ENCODE measurements around the gene STK40. TPM values are rescaled to one million over a fixed set of nuclear protein-coding genes. Genes with fewer than 3 reads are reported as not detected.

The STK40 gene
- total RNA-seq, 2 donors from 2014 or later = 30.8 to 111 TPM

DNA sequence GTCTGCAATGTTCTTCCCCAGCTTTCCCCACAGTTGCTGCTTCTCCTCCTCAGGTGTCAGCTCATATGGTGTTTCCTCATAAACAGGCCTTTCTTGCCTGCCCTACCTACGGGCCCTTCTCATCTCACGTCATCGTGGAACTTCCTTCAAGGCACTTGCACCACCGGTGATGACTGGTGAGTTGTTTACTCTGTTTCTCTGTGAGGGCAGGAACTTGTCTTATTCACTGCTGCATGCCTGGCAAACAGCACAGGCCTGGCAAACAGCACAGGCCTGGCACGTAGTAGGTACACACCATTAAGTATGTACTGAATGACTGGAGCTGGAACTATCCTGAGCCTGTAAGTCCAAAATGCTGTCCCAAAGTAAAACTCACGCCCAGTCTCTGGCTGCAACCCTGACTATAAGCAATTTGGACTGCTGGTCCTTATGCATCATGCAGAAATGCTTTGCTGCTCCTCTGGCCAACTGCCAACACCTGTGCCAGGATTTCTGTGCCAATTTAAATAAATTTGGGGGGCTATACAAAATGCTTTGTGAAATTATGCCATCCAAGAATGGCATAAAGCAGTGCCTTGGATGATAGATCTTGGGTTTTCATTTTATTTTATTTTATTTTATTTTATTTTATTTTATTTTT, 25.7 kb downstream of the STK40 start:
- Histone ChIP-seq H3K27ac (no peak overlapping the region), H3K36me3 (peaks cover 3 to 5% of the 10 kb centered on the region in 2 donors), H3K4me1 (replicated peaks) (no peaks in the 10 kb centered on the region), H3K27me3 (replicated peaks; ENCODE audit: insufficient read depth) (no peaks in the 10 kb centered on the region), H3K9me3 (no peaks in the 10 kb centered on the region), H3K4me3 (no peak overlapping the region)
- intact Hi-C loops (cut with DNase I) = no loop called here
- 42% methylated on average over 6 of the region's 6 CpGs for WGBS
- DNase-seq (ENCODE audit: low spot score) = no peak
- TF ChIP-seq POLR2A (IDR thresholded peaks at IDR 0.05) (no peak), POLR2AphosphoS5 (IDR thresholded peaks at IDR 0.05) (peak; percentile 31)

DNA sequence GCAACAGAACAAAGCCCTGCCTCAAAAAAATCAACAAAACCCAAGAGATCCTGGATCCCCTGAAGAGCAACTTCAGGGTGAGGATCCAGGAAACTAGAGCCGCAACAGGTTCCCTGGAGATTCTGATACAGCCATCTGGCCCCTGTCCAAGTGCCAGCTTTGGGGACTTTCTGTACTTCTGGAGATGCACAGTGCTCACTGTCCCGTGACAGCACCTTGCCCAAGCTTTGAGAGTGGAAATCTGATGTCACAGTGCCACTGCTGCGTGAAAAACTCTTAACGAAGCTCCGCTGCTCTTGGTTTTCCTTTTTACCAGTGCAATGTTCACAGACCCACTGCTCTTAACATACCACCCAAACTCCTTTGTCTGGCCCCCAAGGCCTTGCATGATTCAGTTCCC, 26.3 kb downstream of the STK40 start:
- H3K36me3 ChIP-seq = peaks cover 8 to 10% of the 10 kb centered on the region in 2 donors
- WGBS = 87% methylated on average over 5 of the region's 5 CpGs
- no peak overlapping the region for H3K27ac ChIP-seq
- TF ChIP-seq POLR2AphosphoS5 (IDR thresholded peaks at IDR 0.05) (no peak), POLR2A (IDR thresholded peaks at IDR 0.05) (no peak)
- TF ChIP-seq, protein P1, sequence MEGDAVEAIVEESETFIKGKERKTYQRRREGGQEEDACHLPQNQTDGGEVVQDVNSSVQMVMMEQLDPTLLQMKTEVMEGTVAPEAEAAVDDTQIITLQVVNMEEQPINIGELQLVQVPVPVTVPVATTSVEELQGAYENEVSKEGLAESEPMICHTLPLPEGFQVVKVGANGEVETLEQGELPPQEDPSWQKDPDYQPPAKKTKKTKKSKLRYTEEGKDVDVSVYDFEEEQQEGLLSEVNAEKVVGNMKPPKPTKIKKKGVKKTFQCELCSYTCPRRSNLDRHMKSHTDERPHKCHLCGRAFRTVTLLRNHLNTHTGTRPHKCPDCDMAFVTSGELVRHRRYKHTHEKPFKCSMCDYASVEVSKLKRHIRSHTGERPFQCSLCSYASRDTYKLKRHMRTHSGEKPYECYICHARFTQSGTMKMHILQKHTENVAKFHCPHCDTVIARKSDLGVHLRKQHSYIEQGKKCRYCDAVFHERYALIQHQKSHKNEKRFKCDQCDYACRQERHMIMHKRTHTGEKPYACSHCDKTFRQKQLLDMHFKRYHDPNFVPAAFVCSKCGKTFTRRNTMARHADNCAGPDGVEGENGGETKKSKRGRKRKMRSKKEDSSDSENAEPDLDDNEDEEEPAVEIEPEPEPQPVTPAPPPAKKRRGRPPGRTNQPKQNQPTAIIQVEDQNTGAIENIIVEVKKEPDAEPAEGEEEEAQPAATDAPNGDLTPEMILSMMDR (IDR thresholded peaks at IDR 0.05) = no peak
- H3K27me3 ChIP-seq (replicated peaks; ENCODE audit: insufficient read depth) = no peaks in the 10 kb centered on the region
- intact Hi-C loops (cut with DNase I) = no loop called here
- H3K4me1 ChIP-seq (replicated peaks) = no peaks in the 10 kb centered on the region
- H3K9me3 ChIP-seq = no peaks in the 10 kb centered on the region
- H3K4me3 ChIP-seq = no peak overlapping the region
- no peak for DNase-seq (ENCODE audit: low spot score)

DNA sequence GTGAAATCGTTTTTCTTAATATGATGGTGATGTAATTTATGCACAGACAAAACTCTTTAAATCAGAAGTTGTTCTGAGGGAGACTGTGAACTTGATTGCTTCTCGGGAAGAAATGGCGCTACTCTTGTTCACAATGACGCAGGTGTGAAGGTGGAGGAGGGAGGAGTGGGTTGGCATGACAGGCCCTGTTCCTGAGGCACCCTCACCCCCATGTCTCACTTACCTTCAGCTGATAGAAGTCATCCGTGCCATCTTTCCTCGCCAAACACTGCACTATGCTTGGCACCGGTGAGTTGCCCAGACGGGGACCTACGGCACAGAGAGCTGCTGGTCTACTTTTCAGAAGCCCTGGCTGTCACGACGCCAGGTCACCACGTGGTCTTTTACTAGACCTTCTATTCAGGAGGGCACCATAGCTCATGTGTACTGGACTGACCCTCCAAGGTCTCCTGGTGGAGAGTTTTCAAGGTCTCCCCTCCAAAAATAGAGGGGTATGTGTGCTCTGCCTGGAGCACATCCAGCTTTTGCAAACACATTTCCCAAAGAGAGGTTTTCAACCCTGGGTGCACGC, 27.1 kb downstream of the STK40 start:
- H3K9me3 ChIP-seq = no peaks in the 10 kb centered on the region
- H3K27me3 ChIP-seq (replicated peaks; ENCODE audit: insufficient read depth) = no peaks in the 10 kb centered on the region
- no peak for DNase-seq (ENCODE audit: low spot score)
- no peak overlapping the region for H3K4me3 ChIP-seq
- H3K27ac ChIP-seq = no peak overlapping the region
- 91% methylated on average over 13 of the region's 13 CpGs for WGBS
- peaks cover 8 to 17% of the 10 kb centered on the region in 2 donors for H3K36me3 ChIP-seq
- TF ChIP-seq, protein P1 (IDR thresholded peaks at IDR 0.05) = no peak
- no peaks in the 10 kb centered on the region for H3K4me1 ChIP-seq (replicated peaks)
- intact Hi-C loops (cut with DNase I) = no loop called here

DNA sequence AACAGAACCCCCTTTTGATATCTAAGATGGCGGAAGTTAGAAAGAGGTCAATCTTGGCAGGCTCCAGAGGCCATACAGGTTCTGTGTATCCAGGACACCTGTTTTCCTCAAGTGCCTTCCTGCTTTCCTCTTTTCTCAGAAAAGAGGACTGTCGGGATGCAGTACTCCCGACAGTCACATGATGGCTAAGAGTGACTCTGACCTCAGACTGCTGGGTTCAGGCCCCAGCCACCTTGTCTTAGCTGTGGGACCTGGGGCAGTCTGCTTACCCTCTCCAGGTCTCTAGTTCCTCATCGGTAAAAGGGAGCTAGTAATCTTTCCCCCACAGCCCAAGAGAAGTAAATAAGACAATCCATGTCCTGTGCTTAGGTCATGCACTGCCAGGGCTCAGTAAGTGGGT, 29.9 kb downstream of the STK40 start:
- Histone ChIP-seq H3K4me1 (replicated peaks) (no peaks in the 10 kb centered on the region), H3K36me3 (peaks cover 8 to 22% of the 10 kb centered on the region in 2 donors), H3K27ac (no peak overlapping the region), H3K27me3 (replicated peaks; ENCODE audit: insufficient read depth) (no peaks in the 10 kb centered on the region), H3K9me3 (no peaks in the 10 kb centered on the region), H3K4me3 (no peak overlapping the region)
- no peak for DNase-seq (ENCODE audit: low spot score)
- TF ChIP-seq POLR2AphosphoS5 (IDR thresholded peaks at IDR 0.05) (no peak), POLR2A (IDR thresholded peaks at IDR 0.05) (no peak)
- TF ChIP-seq, protein P1 (IDR thresholded peaks at IDR 0.05) = no peak
- intact Hi-C loops (cut with DNase I) = no loop called here
- 74% methylated on average over 4 of the region's 4 CpGs for WGBS

DNA sequence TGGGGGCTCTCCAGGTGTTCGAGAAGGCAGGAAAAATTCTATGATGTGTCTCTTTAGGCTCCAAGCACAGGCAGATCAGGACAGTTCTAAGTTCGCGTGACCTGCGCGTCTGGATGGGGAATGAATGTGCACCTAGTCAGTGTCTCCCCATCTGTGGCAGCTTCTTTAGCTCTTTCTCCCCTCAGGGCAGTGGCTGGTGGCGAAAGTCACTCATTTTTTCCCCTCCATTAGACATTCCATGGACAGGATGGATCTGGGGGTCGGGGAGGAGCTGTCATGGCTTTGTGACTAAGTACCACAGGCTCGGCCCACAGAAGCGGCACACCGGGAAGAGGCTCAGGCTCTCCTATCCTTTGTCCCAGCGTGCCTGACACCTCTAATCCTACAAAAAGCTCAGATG, 31.2 kb downstream of the STK40 start:
- Histone ChIP-seq H3K9me3 (no peaks in the 10 kb centered on the region), H3K36me3 (peaks cover 8 to 22% of the 10 kb centered on the region in 2 donors), H3K4me1 (replicated peaks) (no peaks in the 10 kb centered on the region), H3K27ac (no peak overlapping the region), H3K27me3 (replicated peaks; ENCODE audit: insufficient read depth) (no peaks in the 10 kb centered on the region), H3K4me3 (no peak overlapping the region)
- WGBS = 95% methylated on average over 11 of the region's 11 CpGs
- intact Hi-C loops (cut with DNase I) = no loop called here
- DNase-seq (ENCODE audit: low spot score) = no peak
- no peak for TF ChIP-seq POLR2A (IDR thresholded peaks at IDR 0.05)
- TF ChIP-seq, protein P1 (IDR thresholded peaks at IDR 0.05) = no peak
- no peak for TF ChIP-seq POLR2AphosphoS5 (IDR thresholded peaks at IDR 0.05)
